ENCODE data around the gene DNAAF5.

The DNAAF5 gene

GRCh38 chr7:821688-822087 is 95.2 kb downstream of the DNAAF5 start:
- Histone ChIP-seq H3K4me3 (ENCODE audit: control insufficient read depth in 1 of 7, extremely low read depth in 1 of 7, insufficient read depth in 4 of 7, low read depth in 2 of 7, low read length in 6 of 7) (no peak overlapping the region), H3K4me1 (ENCODE audit: control extremely low read depth in 1 of 4, control insufficient read depth in 4 of 4, insufficient read depth in 4 of 4, low read length in 3 of 4) (peaks cover 0 to 9% (median 6%) of the 10 kb centered on the region in 4 experiments), H3K27ac (ENCODE audit: insufficient read depth in 1 of 2, low read depth in 1 of 2, low read length in 2 of 2, poor library complexity in 1 of 2, severe bottlenecking in 2 of 2) (no peak overlapping the region), H3K27me3 (replicated peaks in 2 of 5; ENCODE audit: control insufficient read depth in 4 of 5, insufficient read depth in 5 of 5, low read length in 4 of 5) (peaks cover 0 to 7% (median 2%) of the 10 kb centered on the region in 5 experiments), H3K9me3 (ENCODE audit: control extremely low read depth in 1 of 5, control insufficient read depth in 4 of 5, insufficient read depth in 2 of 5, low read depth in 1 of 5, low read length in 4 of 5) (peaks cover 0 to 3% (median 0%) of the 10 kb centered on the region in 5 experiments), H3K36me3 (ENCODE audit: control insufficient read depth in 4 of 4, insufficient read depth in 4 of 4, low read length in 3 of 4) (peaks cover 0 to 10% (median 2%) of the 10 kb centered on the region in 4 experiments)
- ChIA-PET POLR2A (no interaction called here), CTCF (interaction anchor here (0.6 to 1.3 kb wide), 3 partner anchors 32 to 53 kb away, joined by 3 to 4 read pairs (median 4); no protein-coding TSS in a partner anchor)
- WGBS (ENCODE audit: insufficient coverage): 100% methylated on average over 6 of the region's 11 CpGs
- DNase-seq: no peak

GRCh38 chr7:822692-823276 is 96.3 kb downstream of the DNAAF5 start:
- Histone ChIP-seq H3K4me3 (ENCODE audit: control insufficient read depth in 1 of 7, extremely low read depth in 1 of 7, insufficient read depth in 4 of 7, low read depth in 2 of 7, low read length in 6 of 7) (no peak overlapping the region), H3K36me3 (ENCODE audit: control insufficient read depth in 4 of 4, insufficient read depth in 4 of 4, low read length in 3 of 4) (peaks cover 0 to 10% (median 2%) of the 10 kb centered on the region in 4 experiments), H3K9me3 (ENCODE audit: control extremely low read depth in 1 of 5, control insufficient read depth in 4 of 5, insufficient read depth in 2 of 5, low read depth in 1 of 5, low read length in 4 of 5) (peaks cover 0 to 3% (median 0%) of the 10 kb centered on the region in 5 experiments), H3K27me3 (replicated peaks in 2 of 5; ENCODE audit: control insufficient read depth in 4 of 5, insufficient read depth in 5 of 5, low read length in 4 of 5) (peaks cover 0 to 3% (median 0%) of the 10 kb centered on the region in 5 experiments), H3K27ac (ENCODE audit: insufficient read depth in 1 of 2, low read depth in 1 of 2, low read length in 2 of 2, poor library complexity in 1 of 2, severe bottlenecking in 2 of 2) (no peak overlapping the region), H3K4me1 (ENCODE audit: control extremely low read depth in 1 of 4, control insufficient read depth in 4 of 4, insufficient read depth in 4 of 4, low read length in 3 of 4) (no peaks in the 10 kb centered on the region)
- WGBS (ENCODE audit: insufficient coverage): 97% methylated on average over 29 of the region's 32 CpGs
- CTCF ChIA-PET: interaction anchor here (0.8 to 1.3 kb wide), 2 partner anchors 50 to 52 kb away, joined by 4 read pairs; no protein-coding TSS in a partner anchor
- DNase-seq: no peak
- POLR2A ChIA-PET: no interaction called here

GRCh38 chr7:823649-824048 is 97.2 kb downstream of the DNAAF5 start:
- Histone ChIP-seq H3K4me3 (ENCODE audit: control insufficient read depth in 1 of 7, extremely low read depth in 1 of 7, insufficient read depth in 4 of 7, low read depth in 2 of 7, low read length in 6 of 7) (no peak overlapping the region), H3K9me3 (ENCODE audit: control extremely low read depth in 1 of 5, control insufficient read depth in 4 of 5, insufficient read depth in 2 of 5, low read depth in 1 of 5, low read length in 4 of 5) (no peaks in the 10 kb centered on the region), H3K27me3 (replicated peaks in 2 of 5; ENCODE audit: control insufficient read depth in 4 of 5, insufficient read depth in 5 of 5, low read length in 4 of 5) (no peaks in the 10 kb centered on the region), H3K27ac (ENCODE audit: insufficient read depth in 1 of 2, low read depth in 1 of 2, low read length in 2 of 2, poor library complexity in 1 of 2, severe bottlenecking in 2 of 2) (no peak overlapping the region), H3K4me1 (ENCODE audit: control extremely low read depth in 1 of 4, control insufficient read depth in 4 of 4, insufficient read depth in 4 of 4, low read length in 3 of 4) (no peaks in the 10 kb centered on the region), H3K36me3 (ENCODE audit: control insufficient read depth in 4 of 4, insufficient read depth in 4 of 4, low read length in 3 of 4) (peaks cover 0 to 10% (median 2%) of the 10 kb centered on the region in 4 experiments)
- no peak for DNase-seq
- CTCF ChIA-PET: no interaction called here
- POLR2A ChIA-PET: no interaction called here
- WGBS (ENCODE audit: insufficient coverage): 91% methylated on average over 8 of the region's 8 CpGs

- Histone ChIP-seq H3K27ac (ENCODE audit: insufficient read depth in 1 of 2, low read depth in 1 of 2, low read length in 2 of 2, poor library complexity in 1 of 2, severe bottlenecking in 2 of 2) (no peak overlapping the region), H3K27me3 (replicated peaks in 2 of 5; ENCODE audit: control insufficient read depth in 4 of 5, insufficient read depth in 5 of 5, low read length in 4 of 5) (no peaks in the 10 kb centered on the region), H3K4me3 (ENCODE audit: control insufficient read depth in 1 of 7, extremely low read depth in 1 of 7, insufficient read depth in 4 of 7, low read depth in 2 of 7, low read length in 6 of 7) (no peak overlapping the region), H3K4me1 (ENCODE audit: control extremely low read depth in 1 of 4, control insufficient read depth in 4 of 4, insufficient read depth in 4 of 4, low read length in 3 of 4) (no peaks in the 10 kb centered on the region), H3K36me3 (ENCODE audit: control insufficient read depth in 4 of 4, insufficient read depth in 4 of 4, low read length in 3 of 4) (peaks cover 0 to 10% (median 2%) of the 10 kb centered on the region in 4 experiments), H3K9me3 (ENCODE audit: control extremely low read depth in 1 of 5, control insufficient read depth in 4 of 5, insufficient read depth in 2 of 5, low read depth in 1 of 5, low read length in 4 of 5) (no peaks in the 10 kb centered on the region)
- ChIA-PET CTCF (interaction anchor here (1.3 kb wide), 1 partner anchor 49 kb away, joined by 3 read pairs; no protein-coding TSS in a partner anchor), POLR2A (no interaction called here)
- WGBS (ENCODE audit: insufficient coverage): 96% methylated on average over 4 of the region's 7 CpGs
- DNase-seq: no peak
Observed at GRCh38 chr7:824081-824480, 97.6 kb downstream of the DNAAF5 start.

- DNase-seq: no peak
- no peak overlapping the region for H3K27ac ChIP-seq (ENCODE audit: insufficient read depth in 1 of 2, low read depth in 1 of 2, low read length in 2 of 2, poor library complexity in 1 of 2, severe bottlenecking in 2 of 2)
- no peak overlapping the region for H3K4me3 ChIP-seq (ENCODE audit: control insufficient read depth in 1 of 7, extremely low read depth in 1 of 7, insufficient read depth in 4 of 7, low read depth in 2 of 7, low read length in 6 of 7)
- ChIA-PET POLR2A (no interaction called here), CTCF (interaction anchor here (1.3 kb wide), 1 partner anchor 49 kb away, joined by 3 read pairs; no protein-coding TSS in a partner anchor)
- WGBS (ENCODE audit: insufficient coverage): 94% methylated on average over 9 of the region's 11 CpGs
- no peaks in the 10 kb centered on the region for H3K27me3 ChIP-seq (replicated peaks in 2 of 5; ENCODE audit: control insufficient read depth in 4 of 5, insufficient read depth in 5 of 5, low read length in 4 of 5)
- H3K4me1 ChIP-seq (ENCODE audit: control extremely low read depth in 1 of 4, control insufficient read depth in 4 of 4, insufficient read depth in 4 of 4, low read length in 3 of 4): no peaks in the 10 kb centered on the region
- H3K36me3 ChIP-seq (ENCODE audit: control insufficient read depth in 4 of 4, insufficient read depth in 4 of 4, low read length in 3 of 4): peaks cover 0 to 10% (median 2%) of the 10 kb centered on the region in 4 experiments
- H3K9me3 ChIP-seq (ENCODE audit: control extremely low read depth in 1 of 5, control insufficient read depth in 4 of 5, insufficient read depth in 2 of 5, low read depth in 1 of 5, low read length in 4 of 5): no peaks in the 10 kb centered on the region
Observed at GRCh38 chr7:824664-825063, 98.2 kb downstream of the DNAAF5 start.

GRCh38 chr7:825386-825785 is 98.9 kb downstream of the DNAAF5 start:
- no peak for DNase-seq
- no CpG with 5 or more reads among the region's 6 CpGs for WGBS (ENCODE audit: insufficient coverage)
- H3K27ac ChIP-seq (ENCODE audit: insufficient read depth in 1 of 2, low read depth in 1 of 2, low read length in 2 of 2, poor library complexity in 1 of 2, severe bottlenecking in 2 of 2): no peak overlapping the region

GRCh38 chr7:826230-826917 is 99.9 kb downstream of the DNAAF5 start:
- 94% methylated on average over 26 of the region's 29 CpGs for WGBS (ENCODE audit: insufficient coverage)
- H3K4me1 ChIP-seq (ENCODE audit: control extremely low read depth in 1 of 4, control insufficient read depth in 4 of 4, insufficient read depth in 4 of 4, low read length in 3 of 4): peaks cover 0 to 14% (median 5%) of the 10 kb centered on the region in 4 experiments
- no peaks in the 10 kb centered on the region for H3K27me3 ChIP-seq (replicated peaks in 2 of 5; ENCODE audit: control insufficient read depth in 4 of 5, insufficient read depth in 5 of 5, low read length in 4 of 5)
- ChIA-PET CTCF (no interaction called here), POLR2A (no interaction called here)
- DNase-seq: no peak
- H3K9me3 ChIP-seq (ENCODE audit: control extremely low read depth in 1 of 5, control insufficient read depth in 4 of 5, insufficient read depth in 2 of 5, low read depth in 1 of 5, low read length in 4 of 5): no peaks in the 10 kb centered on the region
- H3K36me3 ChIP-seq (ENCODE audit: control insufficient read depth in 4 of 4, insufficient read depth in 4 of 4, low read length in 3 of 4): peaks cover 0 to 10% (median 2%) of the 10 kb centered on the region in 4 experiments
- no peak overlapping the region for H3K4me3 ChIP-seq (ENCODE audit: control insufficient read depth in 1 of 7, extremely low read depth in 1 of 7, insufficient read depth in 4 of 7, low read depth in 2 of 7, low read length in 6 of 7)
- no peak overlapping the region for H3K27ac ChIP-seq (ENCODE audit: insufficient read depth in 1 of 2, low read depth in 1 of 2, low read length in 2 of 2, poor library complexity in 1 of 2, severe bottlenecking in 2 of 2)

More at GRCh38 chr7:825386-825785, 98.9 kb downstream of the DNAAF5 start:
- H3K4me1 ChIP-seq (ENCODE audit: control extremely low read depth in 1 of 4, control insufficient read depth in 4 of 4, insufficient read depth in 4 of 4, low read length in 3 of 4): peaks cover 0 to 5% (median 0%) of the 10 kb centered on the region in 4 experiments
- POLR2A ChIA-PET: no interaction called here
- H3K4me3 ChIP-seq (ENCODE audit: control insufficient read depth in 1 of 7, extremely low read depth in 1 of 7, insufficient read depth in 4 of 7, low read depth in 2 of 7, low read length in 6 of 7): no peak overlapping the region
- peaks cover 0 to 10% (median 2%) of the 10 kb centered on the region in 4 experiments for H3K36me3 ChIP-seq (ENCODE audit: control insufficient read depth in 4 of 4, insufficient read depth in 4 of 4, low read length in 3 of 4)
- H3K27me3 ChIP-seq (replicated peaks in 2 of 5; ENCODE audit: control insufficient read depth in 4 of 5, insufficient read depth in 5 of 5, low read length in 4 of 5): no peaks in the 10 kb centered on the region
- CTCF ChIA-PET: interaction anchor here (1.3 kb wide), 1 partner anchor 48 kb away, joined by 3 read pairs; no protein-coding TSS in a partner anchor
- no peaks in the 10 kb centered on the region for H3K9me3 ChIP-seq (ENCODE audit: control extremely low read depth in 1 of 5, control insufficient read depth in 4 of 5, insufficient read depth in 2 of 5, low read depth in 1 of 5, low read length in 4 of 5)
